CD4-positive, alpha-beta T cell treated with Interleukin-10 for 1 hour (primary cell): Measurements from ENCODE around the gene AOPEP.
"Not testable (repeated sequence)": the region's sequence is repeated elsewhere in the genome, so short reads cannot be mapped to it uniquely, and the experiment has no call there.

Source experiments
- DNase-seq: peaks from one replicate; pipeline ENCODE4 v3.0.0-alpha.2; 2020

Gene AOPEP

GRCh38 chr9:95003689-95004410, 277.4 kb downstream of the AOPEP start:
- DNase-seq, result peak; percentile 8

DNA sequence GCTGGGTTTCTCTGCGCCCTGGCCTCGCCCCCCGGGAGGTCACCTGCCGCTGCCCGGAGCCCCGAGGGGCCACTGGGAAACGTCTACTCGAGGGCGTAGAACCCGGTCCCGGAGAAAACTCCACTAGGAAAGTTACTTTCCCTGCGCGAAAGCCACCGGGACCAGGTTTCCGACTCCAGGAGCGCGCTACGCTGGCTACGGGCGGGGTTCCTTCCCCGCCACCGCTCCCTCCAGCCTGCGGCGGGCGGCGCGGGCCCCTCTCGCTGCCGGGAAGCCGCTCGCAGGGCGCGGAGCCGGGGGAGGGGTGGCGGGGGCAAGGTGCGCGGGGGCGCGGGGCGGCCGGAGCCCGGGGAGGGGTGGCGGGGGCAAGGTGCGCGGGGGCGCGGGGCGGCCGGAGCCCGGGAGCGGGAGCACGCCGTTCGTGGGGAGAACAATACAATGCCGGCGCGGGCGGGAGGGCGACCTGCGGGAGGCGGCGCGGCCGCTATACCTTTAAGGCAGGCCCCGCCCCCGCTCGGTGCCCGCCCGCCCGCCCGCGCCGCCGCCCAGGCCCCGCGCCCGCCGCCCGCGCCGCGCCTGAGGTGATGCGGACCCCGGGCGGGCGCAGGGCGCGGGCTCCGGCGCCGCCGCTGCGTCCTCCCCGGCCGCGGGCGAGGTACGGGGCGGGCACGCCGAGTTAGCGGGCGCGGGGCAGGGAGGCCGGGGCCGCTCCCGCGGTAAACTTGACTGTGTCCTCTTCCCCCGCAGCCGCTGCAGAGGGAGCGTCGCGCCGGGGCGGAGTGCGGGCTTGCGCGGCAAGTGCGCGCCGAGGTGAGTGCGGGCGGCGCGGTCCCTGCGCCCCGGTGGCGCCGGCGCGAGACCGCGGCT, 278.1 kb downstream of the AOPEP start:
- peak; percentile 14 for DNase-seq

GRCh38 chr9:95005278-95006143, 279.0 kb downstream of the AOPEP start:
- no peak for DNase-seq

GRCh38 chr9:95007226-95007869, 280.8 kb downstream of the AOPEP start:
- DNase-seq, result no peak

GRCh38 chr9:95008151-95008771, 281.8 kb downstream of the AOPEP start:
- DNase-seq, result no peak

DNA sequence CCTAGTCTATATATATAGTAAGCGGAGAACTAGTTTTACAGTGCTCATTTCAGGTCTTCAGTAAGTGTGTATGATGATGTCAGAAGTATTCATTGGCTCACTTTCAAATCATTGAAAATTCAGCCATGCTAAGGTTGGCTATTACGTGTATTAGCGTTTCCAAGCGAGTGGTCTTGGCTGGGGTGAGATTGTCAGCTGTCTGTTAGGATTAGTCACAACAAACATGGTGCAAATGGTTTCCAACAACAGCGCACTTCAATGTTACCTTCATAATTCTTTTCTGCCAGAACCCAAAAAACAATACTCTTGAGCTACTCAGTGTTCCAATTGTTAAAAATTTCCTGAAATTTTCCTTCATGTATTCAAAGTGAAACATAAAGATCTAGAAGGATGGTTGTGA, 283.0 kb downstream of the AOPEP start:
- no peak for DNase-seq

DNA sequence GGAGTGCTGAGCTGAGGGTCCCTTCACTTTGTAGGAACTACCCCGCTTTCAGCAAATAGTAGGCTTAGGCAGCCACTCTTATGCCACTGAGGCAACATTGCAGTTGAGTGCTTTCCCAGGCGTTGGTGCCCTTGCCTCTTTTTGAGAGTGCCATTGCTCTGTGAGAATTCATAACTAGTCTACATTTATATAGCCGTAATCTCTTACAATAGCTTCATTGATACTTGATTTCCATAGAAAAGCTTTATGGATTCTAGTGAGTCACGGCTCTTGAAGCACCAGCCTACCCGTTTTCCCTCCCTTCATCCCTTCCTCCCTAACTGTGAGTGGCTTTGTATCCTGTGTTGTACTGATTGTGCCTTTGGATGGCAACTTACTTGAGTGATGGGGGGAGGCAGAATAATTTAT, 283.9 kb downstream of the AOPEP start:
- no peak for DNase-seq

DNA sequence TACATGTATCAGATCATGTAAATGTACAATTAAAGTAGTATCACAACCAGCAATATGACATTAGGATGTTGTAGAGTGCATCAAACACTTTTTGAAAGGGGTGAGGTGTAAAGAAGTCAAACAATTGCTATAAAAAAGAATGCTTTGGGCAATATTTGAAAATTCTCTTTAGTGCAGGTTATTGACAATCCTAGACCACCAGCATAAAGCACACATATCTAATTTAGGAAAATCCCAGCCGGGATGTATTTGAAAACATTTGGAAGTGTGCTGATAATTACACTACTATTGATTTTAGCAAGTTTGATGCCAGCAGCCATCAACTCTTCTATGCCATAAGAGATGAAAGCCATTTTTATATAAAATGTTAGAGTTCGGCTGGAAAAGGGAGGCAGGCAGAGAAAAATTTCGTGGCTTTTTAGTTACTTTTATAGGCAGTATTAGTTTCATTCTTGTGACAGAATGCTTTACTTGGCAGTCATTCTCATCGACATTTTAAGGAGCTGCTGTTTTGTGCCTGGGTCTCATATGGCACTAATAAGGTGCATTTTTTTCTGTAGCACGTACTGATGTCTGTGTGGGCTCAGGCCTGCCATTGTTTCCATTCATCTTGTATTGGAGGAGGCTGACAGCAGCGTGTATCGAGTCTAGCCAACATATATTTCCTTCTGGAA, 285.7 kb downstream of the AOPEP start:
- DNase-seq, result no peak

DNA sequence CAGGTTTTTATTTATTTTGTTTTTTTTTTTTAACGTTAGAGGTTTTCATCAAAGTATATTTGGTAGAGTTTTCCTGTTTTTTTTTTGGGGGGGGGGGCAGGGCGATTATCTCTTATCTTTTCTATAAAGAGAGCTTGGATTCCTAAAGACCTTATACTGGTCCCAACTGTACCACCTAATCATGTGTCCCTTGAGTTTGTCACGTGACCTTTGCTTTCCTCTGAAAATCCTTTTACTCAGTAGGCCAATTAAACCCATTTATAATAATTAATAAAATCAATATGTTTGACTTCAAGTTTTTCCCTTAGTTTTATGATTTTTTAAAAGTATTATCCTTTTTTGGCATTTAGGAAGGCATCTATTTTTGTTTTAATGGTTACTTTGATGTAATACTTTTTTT, 286.4 kb downstream of the AOPEP start:
- no peak for DNase-seq

- DNase-seq, result no peak
Measured at GRCh38 chr9:95014917-95015316, 288.4 kb downstream of the AOPEP start.

DNA sequence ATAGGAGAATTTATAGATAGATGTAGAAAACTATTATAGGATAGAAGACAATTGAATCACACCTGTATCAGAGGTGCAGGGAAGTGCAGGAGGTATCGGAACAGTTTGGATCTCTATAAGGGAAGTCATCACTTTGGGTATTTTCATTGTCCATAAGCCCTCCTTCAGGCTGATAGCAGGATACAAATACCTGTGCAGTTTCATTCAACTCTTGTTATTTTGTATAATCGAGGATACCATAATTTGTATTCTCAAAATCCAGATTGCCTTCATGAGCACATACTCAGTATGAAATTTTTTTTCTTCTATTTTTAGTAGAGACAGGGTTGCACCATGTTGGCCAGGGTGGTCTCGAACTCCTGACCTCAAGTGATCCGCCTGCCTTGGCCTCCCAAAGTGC, 289.1 kb downstream of the AOPEP start:
- no peak for DNase-seq

DNA sequence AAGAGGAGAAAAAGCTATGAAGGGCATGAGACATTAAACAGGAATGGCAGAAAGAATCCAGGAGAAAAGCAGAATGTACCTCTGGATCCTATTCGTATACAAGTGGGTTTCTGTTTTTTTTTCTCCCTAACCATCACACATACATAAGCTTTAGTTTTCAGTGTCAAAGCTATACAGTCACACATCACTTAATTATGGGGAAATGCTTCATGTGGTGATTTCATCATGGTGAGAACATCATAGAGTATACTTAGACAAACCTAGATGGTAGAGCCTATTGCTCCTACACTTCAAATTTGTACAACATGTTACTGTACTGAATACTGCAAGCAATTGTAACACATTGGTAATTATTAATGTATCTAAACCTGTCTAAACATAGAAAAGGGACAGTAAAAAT, 290.6 kb downstream of the AOPEP start:
- no peak for DNase-seq

DNA sequence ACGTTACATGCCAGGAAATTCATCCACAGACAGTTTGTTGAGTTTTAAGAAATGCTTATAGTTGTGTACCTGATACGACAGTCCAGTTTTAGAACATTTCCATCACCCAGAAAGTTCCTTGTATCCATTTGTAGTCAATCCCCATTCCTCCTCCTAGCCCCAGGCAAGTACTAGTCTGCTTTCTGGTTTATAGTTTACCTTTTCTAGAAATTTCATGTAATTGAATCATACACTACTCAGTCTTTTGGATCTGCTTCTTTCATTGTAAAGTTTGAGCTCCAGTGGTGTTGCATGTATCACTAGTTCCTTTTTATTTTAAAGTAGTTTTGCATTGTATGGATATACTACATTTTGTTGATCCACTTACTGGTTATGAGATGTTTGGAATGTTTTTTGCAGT, 291.2 kb downstream of the AOPEP start:
- DNase-seq, result no peak

DNA sequence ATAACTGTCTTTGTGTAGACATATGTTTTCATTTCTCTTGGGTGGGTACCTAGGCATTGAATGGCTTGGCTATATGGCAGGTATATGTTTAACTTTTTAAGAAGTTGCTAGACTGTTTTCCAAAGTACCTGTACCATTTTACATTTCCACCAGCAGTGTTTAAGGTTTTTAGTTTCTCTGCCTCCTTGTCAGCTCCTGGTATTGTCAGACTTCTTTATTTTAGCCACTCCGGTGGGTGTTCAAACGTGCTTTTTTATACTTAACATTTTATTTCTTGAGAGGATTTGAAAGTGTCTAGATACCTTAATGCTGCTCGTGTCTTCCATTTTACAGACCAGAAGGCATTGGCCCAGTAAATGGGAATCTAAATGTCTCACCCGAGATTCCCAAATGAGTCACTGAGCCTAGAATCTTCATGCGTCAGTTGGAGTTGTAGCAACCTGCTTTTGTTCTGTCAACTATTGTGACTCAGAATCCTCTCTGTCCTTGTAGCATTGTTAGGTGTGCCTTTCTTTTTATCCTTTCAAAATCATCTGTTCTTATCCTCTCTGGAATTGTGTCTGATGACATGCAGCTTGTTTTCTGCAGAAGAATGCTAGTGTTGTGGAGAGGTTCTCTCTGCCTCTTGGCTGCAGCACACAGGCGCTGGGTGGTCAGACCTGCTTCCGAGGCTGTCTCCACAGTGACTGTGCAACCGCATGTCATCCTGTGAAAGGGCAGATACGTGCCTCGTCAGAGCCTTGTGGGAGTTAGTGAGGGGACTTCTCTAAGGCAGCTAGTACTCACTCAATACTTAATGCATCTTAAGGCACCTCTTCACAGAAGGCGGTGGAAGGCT, 291.8 kb downstream of the AOPEP start:
- no peak for DNase-seq

DNA sequence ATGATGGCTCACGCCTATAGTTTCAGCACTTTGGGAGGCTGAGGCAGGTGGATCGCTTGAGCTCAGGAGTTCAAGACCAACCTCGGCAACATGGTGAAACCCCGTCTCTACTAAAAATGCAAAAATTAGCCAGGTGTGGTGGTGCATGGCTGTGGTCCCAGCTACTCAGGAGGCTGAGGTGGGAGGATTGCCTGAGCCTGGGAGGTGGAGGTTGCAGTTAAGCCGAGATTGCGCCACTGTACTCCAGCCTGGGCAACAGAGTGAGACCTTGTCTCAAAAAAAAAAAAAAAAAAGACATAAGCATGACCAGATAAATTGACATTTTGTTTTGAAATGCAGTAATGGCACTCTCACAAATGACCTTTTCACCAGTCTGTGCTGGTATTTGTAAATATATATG, 294.1 kb downstream of the AOPEP start:
- DNase-seq, result not testable (repeated sequence)

- no peak for DNase-seq
Measured at GRCh38 chr9:95021166-95021886, 294.8 kb downstream of the AOPEP start.

DNA sequence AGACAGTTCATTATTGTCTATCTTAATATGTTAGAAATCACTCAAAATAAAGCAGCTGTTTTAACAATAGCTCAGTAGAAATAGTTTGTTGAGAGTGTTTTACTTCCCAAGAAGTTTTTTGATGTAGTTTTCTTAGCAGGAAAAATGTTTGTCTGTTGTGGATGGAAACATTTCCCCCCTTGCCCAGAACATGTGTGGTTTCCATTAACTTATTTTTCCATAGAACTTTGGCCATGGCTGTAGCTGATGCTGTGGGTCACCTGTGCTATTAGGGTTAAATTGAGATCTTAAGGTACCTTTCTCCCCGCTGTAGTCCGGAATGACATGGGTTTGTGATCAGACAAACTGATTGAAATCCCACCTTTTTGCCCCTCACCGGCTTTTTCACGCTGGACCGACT, 296.2 kb downstream of the AOPEP start:
- DNase-seq, result no peak

DNA sequence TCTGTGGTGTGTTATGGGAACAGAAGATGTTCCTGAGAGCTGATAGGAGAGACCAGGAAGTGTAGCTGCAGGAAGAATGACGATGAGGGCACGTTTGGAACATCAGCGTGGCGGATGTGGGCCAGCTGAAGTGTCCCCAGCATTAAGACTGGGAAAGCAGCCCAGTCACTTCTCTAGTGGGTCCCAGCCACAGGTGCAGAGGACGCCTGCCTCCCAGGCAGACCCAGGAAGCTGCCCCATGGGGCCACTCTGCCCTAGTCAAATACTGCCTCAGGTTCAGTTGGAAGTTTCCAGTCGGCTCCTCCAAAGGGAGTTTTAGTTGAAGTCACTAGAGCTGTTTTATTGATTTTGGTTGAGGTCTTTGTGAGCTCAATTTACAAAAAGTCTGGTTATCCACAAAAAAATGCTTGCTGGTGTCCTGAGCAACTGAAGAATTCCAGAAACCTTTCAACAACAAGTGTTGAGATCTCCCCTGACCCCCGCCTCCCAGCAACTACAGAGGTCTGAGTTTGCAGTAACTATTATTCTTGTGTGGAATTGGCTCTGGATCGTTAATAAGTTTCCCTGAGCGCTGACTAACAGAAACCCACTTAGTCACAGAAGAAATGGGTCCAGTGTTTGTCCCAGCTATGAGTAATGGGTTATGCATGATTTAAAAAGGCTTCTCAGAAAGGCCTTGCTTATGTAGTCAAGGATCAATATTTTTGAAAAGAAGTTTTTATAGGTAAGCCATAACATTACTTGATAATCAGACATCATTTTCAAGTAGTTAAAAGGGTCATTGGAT, 296.9 kb downstream of the AOPEP start:
- no peak for DNase-seq

DNA sequence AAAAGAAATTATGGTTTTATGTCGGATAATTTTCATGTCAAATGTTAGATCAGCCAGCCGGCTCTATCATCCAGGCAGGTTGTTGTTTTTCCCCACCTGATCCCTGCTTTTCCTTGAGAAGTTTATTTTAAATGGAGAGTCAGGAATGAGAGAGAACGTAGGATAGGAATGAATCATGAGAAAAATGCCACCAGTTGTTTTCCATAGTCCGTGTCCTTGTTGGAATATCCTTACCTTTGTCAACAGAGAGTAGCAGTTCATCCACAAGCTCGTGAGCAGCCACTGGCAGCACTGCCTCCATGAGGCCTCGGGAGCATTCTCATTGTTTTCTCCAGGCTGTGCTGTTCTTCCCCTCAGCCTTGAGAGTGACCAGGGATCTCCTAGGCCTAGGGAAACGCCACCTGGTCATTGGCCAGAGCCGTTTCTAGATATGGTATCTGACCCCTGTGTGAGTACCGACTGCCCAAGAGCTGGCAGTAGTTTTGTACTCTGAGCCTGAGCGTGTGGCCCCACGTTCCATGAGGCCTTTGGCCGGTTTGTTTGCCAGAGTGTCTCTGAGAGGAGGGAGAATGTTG, 297.7 kb downstream of the AOPEP start:
- no peak for DNase-seq
